ENCODE data around the gene CAMKMT.

DNA sequence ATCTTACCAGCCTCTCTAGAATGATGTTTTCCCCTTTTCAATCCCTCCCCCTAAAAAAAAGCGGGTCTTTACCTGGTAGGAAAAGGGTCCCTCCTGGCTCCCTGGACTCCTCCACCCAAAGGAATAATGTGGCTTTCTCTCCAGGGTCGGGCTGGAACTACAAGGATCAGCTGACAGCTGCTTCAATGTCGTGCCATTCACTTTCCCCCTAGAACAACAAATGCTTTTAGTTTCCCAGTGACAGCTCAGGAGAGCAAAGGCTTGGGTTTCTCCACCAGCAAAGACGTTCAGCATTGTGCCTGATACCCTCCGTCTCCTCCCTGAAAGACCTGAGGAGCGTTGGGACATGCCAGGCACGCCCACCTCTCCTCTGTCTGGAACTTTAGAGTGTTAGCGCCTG lies 405.9 kb downstream of the CAMKMT start:
- no peak for TF ChIP-seq POLR2A (IDR thresholded peaks at IDR 0.05)
- TF ChIP-seq, protein P1, sequence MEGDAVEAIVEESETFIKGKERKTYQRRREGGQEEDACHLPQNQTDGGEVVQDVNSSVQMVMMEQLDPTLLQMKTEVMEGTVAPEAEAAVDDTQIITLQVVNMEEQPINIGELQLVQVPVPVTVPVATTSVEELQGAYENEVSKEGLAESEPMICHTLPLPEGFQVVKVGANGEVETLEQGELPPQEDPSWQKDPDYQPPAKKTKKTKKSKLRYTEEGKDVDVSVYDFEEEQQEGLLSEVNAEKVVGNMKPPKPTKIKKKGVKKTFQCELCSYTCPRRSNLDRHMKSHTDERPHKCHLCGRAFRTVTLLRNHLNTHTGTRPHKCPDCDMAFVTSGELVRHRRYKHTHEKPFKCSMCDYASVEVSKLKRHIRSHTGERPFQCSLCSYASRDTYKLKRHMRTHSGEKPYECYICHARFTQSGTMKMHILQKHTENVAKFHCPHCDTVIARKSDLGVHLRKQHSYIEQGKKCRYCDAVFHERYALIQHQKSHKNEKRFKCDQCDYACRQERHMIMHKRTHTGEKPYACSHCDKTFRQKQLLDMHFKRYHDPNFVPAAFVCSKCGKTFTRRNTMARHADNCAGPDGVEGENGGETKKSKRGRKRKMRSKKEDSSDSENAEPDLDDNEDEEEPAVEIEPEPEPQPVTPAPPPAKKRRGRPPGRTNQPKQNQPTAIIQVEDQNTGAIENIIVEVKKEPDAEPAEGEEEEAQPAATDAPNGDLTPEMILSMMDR (IDR thresholded peaks at IDR 0.05), result no peak
